Body of pancreas (tissue), 4 donors: ENCODE results near the gene HSPA14.

Source experiments
- CTCF ChIP-seq, 7 experiments: fragments of 450-650 bp in 4 of 7; fragments of 200-600 bp in 3 of 7; sonication (generic) in 3 of 7; IDR thresholded peaks; one replicate each; pipeline ENCODE4 v1.5.1; 2016 to 2019; ENCODE audit warnings: antibody characterized with exemption in 7 of 7
- POLR2A ChIP-seq, 3 donors: fragments of 450-650 bp; IDR thresholded peaks; one replicate each; pipeline ENCODE4 v1.6.1; 2016; ENCODE audit warnings: antibody characterized with exemption in 3 of 3, mild to moderate bottlenecking in 2 of 3

- TF ChIP-seq CTCF (IDR thresholded peaks at IDR 0.05) = no peak
- no peak for TF ChIP-seq POLR2A (IDR thresholded peaks at IDR 0.05)
Observed at GRCh38 chr10:14859775-14860174, 21.7 kb downstream of the HSPA14 start.
